Measurements from ENCODE around the gene ENTPD8.

ENTPD8 gene

GRCh38 chr9:137392232-137393007 is 48.7 kb downstream of the ENTPD8 start:
- no peaks in the 10 kb centered on the region for H3K4me1 ChIP-seq (ENCODE audit: control insufficient read depth, low read depth, low read length)
- no peak overlapping the region for H3K56ac ChIP-seq (ENCODE audit: low read length)
- no peak overlapping the region for H2BK5ac ChIP-seq (ENCODE audit: low read length)
- H3K23ac ChIP-seq (ENCODE audit: low read length): no peak overlapping the region
- H3K4me3 ChIP-seq (ENCODE audit: low read length): no peak overlapping the region
- no peak overlapping the region for H3K9ac ChIP-seq (ENCODE audit: low read length)
- no peak overlapping the region for H3K27ac ChIP-seq (ENCODE audit: low read depth, low read length)
- no peak overlapping the region for H3K18ac ChIP-seq (ENCODE audit: low read length)
- H3K27me3 ChIP-seq (ENCODE audit: insufficient read depth, low read length, poor library complexity): no peaks in the 10 kb centered on the region
- no peak overlapping the region for H2AK5ac ChIP-seq (ENCODE audit: low read length)
- no peak overlapping the region for H3K4ac ChIP-seq (ENCODE audit: low read depth, low read length)
- H4K5ac ChIP-seq (ENCODE audit: low read length): no peak overlapping the region
- DNase-seq: no peak
- no CpG with 5 or more reads among the region's 23 CpGs for WGBS (ENCODE audit: extremely low coverage, insufficient coverage, low lambda C conversion rate)
- H3K79me1 ChIP-seq (ENCODE audit: low read length): no peaks in the 10 kb centered on the region
- no peaks in the 10 kb centered on the region for H3K79me2 ChIP-seq (ENCODE audit: control insufficient read depth, insufficient read depth, low read length)
- H4K8ac ChIP-seq (ENCODE audit: low read depth, low read length): no peak overlapping the region
- H2BK120ac ChIP-seq (ENCODE audit: low read depth, low read length): no peak overlapping the region
- no peak overlapping the region for H3K4me2 ChIP-seq (ENCODE audit: low read length)
- no peak overlapping the region for H2BK15ac ChIP-seq (replicated peaks; ENCODE audit: low read depth)
- no peaks in the 10 kb centered on the region for H3K36me3 ChIP-seq (ENCODE audit: control insufficient read depth, insufficient read depth, low read length)

- no peak overlapping the region for H3K4ac ChIP-seq (ENCODE audit: low read depth, low read length)
- no CpG with 5 or more reads among the region's 22 CpGs for WGBS (ENCODE audit: extremely low coverage, insufficient coverage, low lambda C conversion rate)
- no peak overlapping the region for H2BK5ac ChIP-seq (ENCODE audit: low read length)
- H3K4me1 ChIP-seq (ENCODE audit: control insufficient read depth, low read depth, low read length): no peaks in the 10 kb centered on the region
- no peaks in the 10 kb centered on the region for H3K27me3 ChIP-seq (ENCODE audit: insufficient read depth, low read length, poor library complexity)
- no peak overlapping the region for H2BK120ac ChIP-seq (ENCODE audit: low read depth, low read length)
- no peak overlapping the region for H3K9ac ChIP-seq (ENCODE audit: low read length)
- no peaks in the 10 kb centered on the region for H3K36me3 ChIP-seq (ENCODE audit: control insufficient read depth, insufficient read depth, low read length)
- no peak for DNase-seq
- H3K79me2 ChIP-seq (ENCODE audit: control insufficient read depth, insufficient read depth, low read length): no peaks in the 10 kb centered on the region
- H3K27ac ChIP-seq (ENCODE audit: low read depth, low read length): no peak overlapping the region
- no peak overlapping the region for H3K4me2 ChIP-seq (ENCODE audit: low read length)
- H3K79me1 ChIP-seq (ENCODE audit: low read length): no peaks in the 10 kb centered on the region
- no peak overlapping the region for H2AK5ac ChIP-seq (ENCODE audit: low read length)
- H4K5ac ChIP-seq (ENCODE audit: low read length): no peak overlapping the region
- H3K4me3 ChIP-seq (ENCODE audit: low read length): no peak overlapping the region
- H2BK15ac ChIP-seq (replicated peaks; ENCODE audit: low read depth): no peak overlapping the region
- no peak overlapping the region for H3K56ac ChIP-seq (ENCODE audit: low read length)
- H4K8ac ChIP-seq (ENCODE audit: low read depth, low read length): no peak overlapping the region
- H3K23ac ChIP-seq (ENCODE audit: low read length): no peak overlapping the region
- no peak overlapping the region for H3K18ac ChIP-seq (ENCODE audit: low read length)
Observed at GRCh38 chr9:137391411-137391754, 49.8 kb downstream of the ENTPD8 start.

GRCh38 chr9:137390553-137391410 is 50.4 kb downstream of the ENTPD8 start:
- H3K36me3 ChIP-seq (ENCODE audit: control insufficient read depth, insufficient read depth, low read length): no peaks in the 10 kb centered on the region
- no peak overlapping the region for H3K27ac ChIP-seq (ENCODE audit: low read depth, low read length)
- WGBS (ENCODE audit: extremely low coverage, insufficient coverage, low lambda C conversion rate): no CpG with 5 or more reads among the region's 42 CpGs

GRCh38 chr9:137389428-137389746 is 51.8 kb downstream of the ENTPD8 start:
- no peaks in the 10 kb centered on the region for H3K4me1 ChIP-seq (ENCODE audit: control insufficient read depth, low read depth, low read length)
- no peak overlapping the region for H4K5ac ChIP-seq (ENCODE audit: low read length)
- H3K9ac ChIP-seq (ENCODE audit: low read length): no peak overlapping the region
- H3K18ac ChIP-seq (ENCODE audit: low read length): no peak overlapping the region
- no peak overlapping the region for H3K23ac ChIP-seq (ENCODE audit: low read length)
- no peak overlapping the region for H2BK5ac ChIP-seq (ENCODE audit: low read length)
- H3K27me3 ChIP-seq (ENCODE audit: insufficient read depth, low read length, poor library complexity): no peaks in the 10 kb centered on the region
- no peak overlapping the region for H3K27ac ChIP-seq (ENCODE audit: low read depth, low read length)
- no peak overlapping the region for H2BK15ac ChIP-seq (replicated peaks; ENCODE audit: low read depth)
- no peaks in the 10 kb centered on the region for H3K79me2 ChIP-seq (ENCODE audit: control insufficient read depth, insufficient read depth, low read length)
- no peak overlapping the region for H3K56ac ChIP-seq (ENCODE audit: low read length)
- H2BK120ac ChIP-seq (ENCODE audit: low read depth, low read length): no peak overlapping the region
- no peak overlapping the region for H3K4ac ChIP-seq (ENCODE audit: low read depth, low read length)
- no peak overlapping the region for H4K8ac ChIP-seq (ENCODE audit: low read depth, low read length)
- H3K36me3 ChIP-seq (ENCODE audit: control insufficient read depth, insufficient read depth, low read length): no peaks in the 10 kb centered on the region
- DNase-seq: no peak
- H3K79me1 ChIP-seq (ENCODE audit: low read length): no peaks in the 10 kb centered on the region
- no peak overlapping the region for H3K4me3 ChIP-seq (ENCODE audit: low read length)
- H3K4me2 ChIP-seq (ENCODE audit: low read length): no peak overlapping the region
- no peak overlapping the region for H2AK5ac ChIP-seq (ENCODE audit: low read length)
- WGBS (ENCODE audit: extremely low coverage, insufficient coverage, low lambda C conversion rate): no CpG with 5 or more reads among the region's 13 CpGs

More at GRCh38 chr9:137390553-137391410, 50.4 kb downstream of the ENTPD8 start:
- Histone ChIP-seq H3K23ac (ENCODE audit: low read length) (no peak overlapping the region), H2BK5ac (ENCODE audit: low read length) (no peak overlapping the region), H4K5ac (ENCODE audit: low read length) (no peak overlapping the region), H3K56ac (ENCODE audit: low read length) (no peak overlapping the region), H3K4me1 (ENCODE audit: control insufficient read depth, low read depth, low read length) (no peaks in the 10 kb centered on the region), H3K4me2 (ENCODE audit: low read length) (no peak overlapping the region), H2AK5ac (ENCODE audit: low read length) (no peak overlapping the region), H3K79me2 (ENCODE audit: control insufficient read depth, insufficient read depth, low read length) (no peaks in the 10 kb centered on the region), H2BK15ac (replicated peaks; ENCODE audit: low read depth) (no peak overlapping the region), H3K9ac (ENCODE audit: low read length) (no peak overlapping the region), H2BK120ac (ENCODE audit: low read depth, low read length) (no peak overlapping the region), H3K4ac (ENCODE audit: low read depth, low read length) (no peak overlapping the region), H3K4me3 (ENCODE audit: low read length) (no peak overlapping the region), H3K79me1 (ENCODE audit: low read length) (no peaks in the 10 kb centered on the region), H3K18ac (ENCODE audit: low read length) (no peak overlapping the region), H4K8ac (ENCODE audit: low read depth, low read length) (no peak overlapping the region), H3K27me3 (ENCODE audit: insufficient read depth, low read length, poor library complexity) (no peaks in the 10 kb centered on the region)
- DNase-seq: no peak

- H4K5ac ChIP-seq (ENCODE audit: low read length): no peak overlapping the region
- H3K4me3 ChIP-seq (ENCODE audit: low read length): no peak overlapping the region
- H3K4me1 ChIP-seq (ENCODE audit: control insufficient read depth, low read depth, low read length): no peaks in the 10 kb centered on the region
- H3K4me2 ChIP-seq (ENCODE audit: low read length): no peak overlapping the region
- no peaks in the 10 kb centered on the region for H3K27me3 ChIP-seq (ENCODE audit: insufficient read depth, low read length, poor library complexity)
- no peak overlapping the region for H2BK5ac ChIP-seq (ENCODE audit: low read length)
- H3K9ac ChIP-seq (ENCODE audit: low read length): no peak overlapping the region
- no peak for DNase-seq
- H3K79me1 ChIP-seq (ENCODE audit: low read length): no peaks in the 10 kb centered on the region
- no peak overlapping the region for H3K18ac ChIP-seq (ENCODE audit: low read length)
- H3K56ac ChIP-seq (ENCODE audit: low read length): no peak overlapping the region
- H3K27ac ChIP-seq (ENCODE audit: low read depth, low read length): no peak overlapping the region
- H3K23ac ChIP-seq (ENCODE audit: low read length): no peak overlapping the region
- WGBS (ENCODE audit: extremely low coverage, insufficient coverage, low lambda C conversion rate): no CpG with 5 or more reads among the region's 47 CpGs
- no peak overlapping the region for H2AK5ac ChIP-seq (ENCODE audit: low read length)
- no peaks in the 10 kb centered on the region for H3K79me2 ChIP-seq (ENCODE audit: control insufficient read depth, insufficient read depth, low read length)
- no peak overlapping the region for H2BK15ac ChIP-seq (replicated peaks; ENCODE audit: low read depth)
- no peak overlapping the region for H2BK120ac ChIP-seq (ENCODE audit: low read depth, low read length)
- H3K4ac ChIP-seq (ENCODE audit: low read depth, low read length): no peak overlapping the region
- H3K36me3 ChIP-seq (ENCODE audit: control insufficient read depth, insufficient read depth, low read length): no peaks in the 10 kb centered on the region
- no peak overlapping the region for H4K8ac ChIP-seq (ENCODE audit: low read depth, low read length)
Observed at GRCh38 chr9:137388589-137389427, 52.3 kb downstream of the ENTPD8 start.

Measured in mesendoderm (in vitro differentiated cells).